ENCODE data around the gene ATXN7L3B. TPM values are rescaled to one million over a fixed set of nuclear protein-coding genes. Genes with fewer than 3 reads are reported as not detected.
A peak's percentile ranks its signal among the peaks of the same experiment; 100 is the strongest.

ATXN7L3B gene
- total and polyA plus RNA-seq, 4 donors, result 48.4 to 99.4 (median 78.3) TPM

- H3K27ac ChIP-seq (ENCODE audit: low read depth, low read length), result no peak overlapping the region
- WGBS (ENCODE audit: insufficient coverage), result no CpG with 5 or more reads among the region's 2 CpGs
- H3K36me3 ChIP-seq (ENCODE audit: control insufficient read depth, insufficient read depth, low read length), result no peaks in the 10 kb centered on the region
Measured at GRCh38 chr12:74581439-74581838, 43.8 kb downstream of the ATXN7L3B start.

GRCh38 chr12:74584483-74585062 is 46.9 kb downstream of the ATXN7L3B start:
- no peak for DNase-seq (ENCODE audit: low read depth in 4 of 6, low spot score in 6 of 6)
- Histone ChIP-seq H3K9me3 (ENCODE audit: control insufficient read depth, insufficient read depth, low read length) (no peaks in the 10 kb centered on the region), H3K27ac (ENCODE audit: low read depth, low read length) (no peak overlapping the region), H3K4me3 (ENCODE audit: low read depth, low read length) (no peak overlapping the region), H3K4me1 (ENCODE audit: control insufficient read depth, insufficient read depth, low read length) (no peaks in the 10 kb centered on the region), H3K36me3 (ENCODE audit: control insufficient read depth, insufficient read depth, low read length) (no peaks in the 10 kb centered on the region), H3K27me3 (ENCODE audit: control insufficient read depth, insufficient read depth, low read length) (no peaks in the 10 kb centered on the region)
- 20% methylated on average over 1 of the region's 3 CpGs for WGBS (ENCODE audit: insufficient coverage)

More at GRCh38 chr12:74581439-74581838, 43.8 kb downstream of the ATXN7L3B start:
- Histone ChIP-seq H3K4me3 (ENCODE audit: low read depth, low read length) (no peak overlapping the region), H3K27me3 (ENCODE audit: control insufficient read depth, insufficient read depth, low read length) (no peaks in the 10 kb centered on the region), H3K9me3 (ENCODE audit: control insufficient read depth, insufficient read depth, low read length) (no peaks in the 10 kb centered on the region), H3K4me1 (ENCODE audit: control insufficient read depth, insufficient read depth, low read length) (no peaks in the 10 kb centered on the region)
- no peak for DNase-seq (ENCODE audit: low read depth in 4 of 6, low spot score in 6 of 6)

GRCh38 chr12:74586251-74586650 is 48.6 kb downstream of the ATXN7L3B start:
- whole genome bisulfite sequencing (ENCODE audit: insufficient coverage), result 80% methylated on average over 1 of the region's 4 CpGs
- no peaks in the 10 kb centered on the region for H3K27me3 ChIP-seq (ENCODE audit: control insufficient read depth, insufficient read depth, low read length)

More at GRCh38 chr12:74586251-74586650, 48.6 kb downstream of the ATXN7L3B start:
- DNase-seq (ENCODE audit: low read depth in 4 of 6, low spot score in 6 of 6), result peak in 1 of 6 donors; percentile 32
- Histone ChIP-seq H3K9me3 (ENCODE audit: control insufficient read depth, insufficient read depth, low read length) (no peaks in the 10 kb centered on the region), H3K27ac (ENCODE audit: low read depth, low read length) (no peak overlapping the region), H3K4me3 (ENCODE audit: low read depth, low read length) (no peak overlapping the region), H3K36me3 (ENCODE audit: control insufficient read depth, insufficient read depth, low read length) (no peaks in the 10 kb centered on the region), H3K4me1 (ENCODE audit: control insufficient read depth, insufficient read depth, low read length) (no peaks in the 10 kb centered on the region)
